ENCODE results near the gene PCDH19. TPM values are rescaled to one million over a fixed set of nuclear protein-coding genes. Genes with fewer than 3 reads are reported as not detected.

The PCDH19 gene
- total RNA-seq, 1 experiment from 2014 or later: 0.08 TPM

- in situ Hi-C loops (cut with HindIII; ENCODE audit: low pct_unique_long_range_greater_than_20kb, low sequenced_read_pairs) (no loop called here), intact Hi-C loops (cut with micrococcal nuclease; ENCODE audit: unreplicated experiment) (no loop called here)
- H3K4me3 ChIP-seq (ENCODE audit: low read depth in 2 of 2, low read length in 2 of 2): no peak overlapping the region
- H3K27ac ChIP-seq (ENCODE audit: low read length): no peak overlapping the region
- ChIA-PET POLR2A (no interaction called here), CTCF (interaction anchor here (0.7 kb wide), 1 partner anchor 266 kb away, joined by 4 read pairs; no protein-coding TSS in a partner anchor)
- TF ChIP-seq TCF7L2 (IDR thresholded peaks at IDR 0.05; ENCODE audit: low read depth, low read length) (no peak), SIN3A (IDR thresholded peaks at IDR 0.05; ENCODE audit: borderline replicate concordance, insufficient read depth, low read depth, low read length) (no peak), CTCF (IDR thresholded peaks at IDR 0.05) (no peak), REST (IDR thresholded peaks at IDR 0.05; ENCODE audit: insufficient read depth in 1 of 2, low read depth in 2 of 2, low read length in 1 of 2) (no peak), POLR2AphosphoS5 (IDR thresholded peaks at IDR 0.05; ENCODE audit: low read depth, low read length) (no peak)
- DNase-seq (ENCODE audit: low read depth, low spot score) (no peak), ATAC-seq (no peak)
- no peaks in the 10 kb centered on the region for H3K9me3 ChIP-seq (ENCODE audit: control insufficient read depth, insufficient read depth, low read depth, low read length)
- BruUV-seq (replicated peaks): no TSS peak
- H3K4me1 ChIP-seq (ENCODE audit: control insufficient read depth, insufficient read depth, low read length): no peaks in the 10 kb centered on the region
- H3K27me3 ChIP-seq (ENCODE audit: control insufficient read depth, insufficient read depth, low read length): no peaks in the 10 kb centered on the region
- H3K36me3 ChIP-seq (ENCODE audit: control insufficient read depth, insufficient read depth, low read length): no peaks in the 10 kb centered on the region
Measured at GRCh38 chrX:100373673-100374072, 36.4 kb downstream of the PCDH19 start.

- CTCF ChIA-PET: interaction anchor here (0.6 to 1.2 kb wide), 4 partner anchors 10 to 45 kb away, joined by 3 to 6 read pairs (median 4); no protein-coding TSS in a partner anchor
Measured at GRCh38 chrX:100368167-100368566, 41.9 kb downstream of the PCDH19 start.

More at GRCh38 chrX:100368167-100368566, 41.9 kb downstream of the PCDH19 start:
- Histone ChIP-seq H3K4me1 (ENCODE audit: control insufficient read depth, insufficient read depth, low read length) (no peaks in the 10 kb centered on the region), H3K4me3 (ENCODE audit: low read depth in 2 of 2, low read length in 2 of 2) (no peak overlapping the region), H3K27me3 (ENCODE audit: control insufficient read depth, insufficient read depth, low read length) (no peaks in the 10 kb centered on the region), H3K9me3 (ENCODE audit: control insufficient read depth, insufficient read depth, low read depth, low read length) (no peaks in the 10 kb centered on the region), H3K36me3 (ENCODE audit: control insufficient read depth, insufficient read depth, low read length) (no peaks in the 10 kb centered on the region), H3K27ac (ENCODE audit: low read length) (no peak overlapping the region)
- peak; percentile 8 for DNase-seq (ENCODE audit: low read depth, low spot score)
- in situ Hi-C loops (cut with HindIII; ENCODE audit: low pct_unique_long_range_greater_than_20kb, low sequenced_read_pairs): no loop called here
- POLR2A ChIA-PET: no interaction called here
- TF ChIP-seq CTCF (IDR thresholded peaks at IDR 0.05) (peak; percentile 61), TCF7L2 (IDR thresholded peaks at IDR 0.05; ENCODE audit: low read depth, low read length) (no peak)
- intact Hi-C loops (cut with micrococcal nuclease; ENCODE audit: unreplicated experiment): loop anchor here (5.0 kb wide), 1 partner anchor 44 kb away; the partner anchor contains the start of gene PCDH19
- BruUV-seq (replicated peaks): no TSS peak
- ATAC-seq: no peak

All from Panc1 (cell line).